Panc1 (cell line): ENCODE results near the gene MLH3.

Experiments
- CTCF ChIP-seq: fragments of 450-650 bp; IDR thresholded peaks from 2 replicates; pipeline ENCODE4 v1.5.1; 2017; ENCODE audit warnings: mild to moderate bottlenecking
- POLR2AphosphoS5 ChIP-seq: IDR thresholded peaks from 2 replicates; pipeline ENCODE4 v1.6.1; 2012; ENCODE audit warnings: mild to moderate bottlenecking, low read depth, low read length, moderate library complexity
- REST ChIP-seq, 2 experiments: IDR thresholded peaks; 2 replicates each; pipeline ENCODE4 v1.6.1; 2011 to 2012; ENCODE audit warnings: low read depth in 2 of 2, control low read depth in 1 of 2, low read length in 1 of 2, mild to moderate bottlenecking in 1 of 2, moderate library complexity in 1 of 2; ENCODE audit not compliant: insufficient read depth in 1 of 2

DNA sequence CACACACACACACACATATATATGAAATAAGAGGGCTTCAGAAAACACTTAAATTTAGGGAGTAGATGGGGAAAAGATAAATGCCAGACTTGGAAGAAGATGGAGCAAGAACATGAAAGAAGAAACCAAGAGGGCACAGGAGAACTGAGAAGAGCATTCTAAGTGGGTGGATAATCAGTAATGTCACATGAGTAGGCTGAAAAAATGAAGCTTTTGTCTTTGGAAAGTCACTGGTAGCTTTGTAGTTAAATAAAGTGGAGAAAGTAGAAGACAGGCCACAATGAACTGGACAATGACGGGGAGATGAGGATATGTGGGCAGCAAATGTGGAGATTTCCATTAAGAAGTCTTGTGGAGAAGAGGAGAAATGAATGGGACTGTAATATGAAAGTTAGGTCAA lies 15.9 kb upstream of the MLH3 start:
- TF ChIP-seq CTCF (no peak), POLR2AphosphoS5 (no peak), REST (IDR thresholded peaks at IDR 0.05; ENCODE audit: insufficient read depth in 1 of 2, low read depth in 2 of 2, low read length in 1 of 2) (no peak)
